NT2/D1 (cell line): ENCODE results near the gene GPR183.

Experiments used
- SUZ12 ChIP-seq: IDR thresholded peaks from 2 replicates; pipeline ENCODE4 v1.6.1; 2011; ENCODE audit not compliant: insufficient read length, insufficient read depth; ENCODE audit errors: extremely low read depth
- ZNF274 ChIP-seq: IDR thresholded peaks from 2 replicates; pipeline ENCODE4 v1.6.1; 2011; ENCODE audit warnings: mild to moderate bottlenecking, low read depth, low read length

DNA sequence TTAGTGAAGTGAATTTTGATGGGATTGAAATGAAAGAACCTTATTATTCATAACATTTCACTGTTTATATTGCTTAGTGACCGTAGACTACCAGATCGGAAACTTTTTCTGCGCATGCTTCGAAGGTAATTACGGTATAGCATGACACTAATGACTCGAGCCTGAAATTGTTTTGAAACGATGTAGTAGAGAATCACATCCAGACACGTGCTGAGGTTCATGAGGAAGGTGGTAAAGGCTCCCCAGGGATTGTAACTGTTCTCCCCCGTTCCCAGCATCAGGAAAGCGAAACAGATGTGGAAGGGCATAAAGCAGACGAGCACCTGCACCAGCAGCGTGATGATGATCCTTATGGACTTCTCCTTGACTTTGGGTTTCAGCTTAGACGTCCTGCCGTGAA lies 52.4 kb downstream of the GPR183 start:
- TF ChIP-seq SUZ12 (no peak), ZNF274 (no peak)
